Measurements from ENCODE around the gene NDST4.

The NDST4 gene

GRCh38 chr4:114890773-114891172, 222.6 kb downstream of the NDST4 start:
- TF ChIP-seq, protein P1, sequence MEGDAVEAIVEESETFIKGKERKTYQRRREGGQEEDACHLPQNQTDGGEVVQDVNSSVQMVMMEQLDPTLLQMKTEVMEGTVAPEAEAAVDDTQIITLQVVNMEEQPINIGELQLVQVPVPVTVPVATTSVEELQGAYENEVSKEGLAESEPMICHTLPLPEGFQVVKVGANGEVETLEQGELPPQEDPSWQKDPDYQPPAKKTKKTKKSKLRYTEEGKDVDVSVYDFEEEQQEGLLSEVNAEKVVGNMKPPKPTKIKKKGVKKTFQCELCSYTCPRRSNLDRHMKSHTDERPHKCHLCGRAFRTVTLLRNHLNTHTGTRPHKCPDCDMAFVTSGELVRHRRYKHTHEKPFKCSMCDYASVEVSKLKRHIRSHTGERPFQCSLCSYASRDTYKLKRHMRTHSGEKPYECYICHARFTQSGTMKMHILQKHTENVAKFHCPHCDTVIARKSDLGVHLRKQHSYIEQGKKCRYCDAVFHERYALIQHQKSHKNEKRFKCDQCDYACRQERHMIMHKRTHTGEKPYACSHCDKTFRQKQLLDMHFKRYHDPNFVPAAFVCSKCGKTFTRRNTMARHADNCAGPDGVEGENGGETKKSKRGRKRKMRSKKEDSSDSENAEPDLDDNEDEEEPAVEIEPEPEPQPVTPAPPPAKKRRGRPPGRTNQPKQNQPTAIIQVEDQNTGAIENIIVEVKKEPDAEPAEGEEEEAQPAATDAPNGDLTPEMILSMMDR (IDR thresholded peaks at IDR 0.05; ENCODE audit: low read depth, low read length, missing control alignments): no peak

DNA sequence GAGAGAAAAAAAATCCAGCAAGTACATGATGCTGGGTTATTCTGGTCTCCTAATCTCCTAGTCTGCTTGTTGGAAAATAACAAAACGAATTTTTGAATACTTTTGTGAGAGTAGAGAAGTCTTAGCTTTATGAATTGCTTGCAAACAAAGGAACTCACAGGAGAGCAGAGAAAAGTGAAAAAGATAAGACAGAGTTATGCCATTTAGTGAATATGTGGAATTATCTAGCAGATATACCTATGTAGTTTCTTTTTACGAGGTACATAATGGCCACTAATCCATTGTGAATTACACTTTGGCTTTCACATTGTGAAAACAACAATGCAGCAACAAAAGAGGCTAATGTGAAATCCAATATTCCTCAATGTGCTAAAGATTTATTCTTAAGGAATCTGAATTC, 226.7 kb downstream of the NDST4 start:
- Histone ChIP-seq H3K4me3 (ENCODE audit: low read depth, low read length) (no peak overlapping the region), H3K27me3 (replicated peaks) (no peaks in the 10 kb centered on the region), H3K27ac (no peak overlapping the region), H3K36me3 (replicated peaks) (no peaks in the 10 kb centered on the region)
- TF ChIP-seq, protein P1 (IDR thresholded peaks at IDR 0.05; ENCODE audit: low read depth, low read length, missing control alignments): no peak
- no peak for DNase-seq
- in situ Hi-C loops (cut with HindIII; ENCODE audit: low pct_ligation_motif_present, low sequenced_read_pairs): no loop called here

More at GRCh38 chr4:114890773-114891172, 222.6 kb downstream of the NDST4 start:
- Histone ChIP-seq H3K27me3 (replicated peaks) (no peaks in the 10 kb centered on the region), H3K36me3 (replicated peaks) (no peaks in the 10 kb centered on the region), H3K4me3 (ENCODE audit: low read depth, low read length) (no peak overlapping the region), H3K27ac (no peak overlapping the region)
- in situ Hi-C loops (cut with HindIII; ENCODE audit: low pct_ligation_motif_present, low sequenced_read_pairs): no loop called here
- no peak for DNase-seq

GRCh38 chr4:114883641-114884040, 229.8 kb downstream of the NDST4 start:
- H3K4me3 ChIP-seq (ENCODE audit: low read depth, low read length): no peak overlapping the region
- DNase-seq: no peak

DNA sequence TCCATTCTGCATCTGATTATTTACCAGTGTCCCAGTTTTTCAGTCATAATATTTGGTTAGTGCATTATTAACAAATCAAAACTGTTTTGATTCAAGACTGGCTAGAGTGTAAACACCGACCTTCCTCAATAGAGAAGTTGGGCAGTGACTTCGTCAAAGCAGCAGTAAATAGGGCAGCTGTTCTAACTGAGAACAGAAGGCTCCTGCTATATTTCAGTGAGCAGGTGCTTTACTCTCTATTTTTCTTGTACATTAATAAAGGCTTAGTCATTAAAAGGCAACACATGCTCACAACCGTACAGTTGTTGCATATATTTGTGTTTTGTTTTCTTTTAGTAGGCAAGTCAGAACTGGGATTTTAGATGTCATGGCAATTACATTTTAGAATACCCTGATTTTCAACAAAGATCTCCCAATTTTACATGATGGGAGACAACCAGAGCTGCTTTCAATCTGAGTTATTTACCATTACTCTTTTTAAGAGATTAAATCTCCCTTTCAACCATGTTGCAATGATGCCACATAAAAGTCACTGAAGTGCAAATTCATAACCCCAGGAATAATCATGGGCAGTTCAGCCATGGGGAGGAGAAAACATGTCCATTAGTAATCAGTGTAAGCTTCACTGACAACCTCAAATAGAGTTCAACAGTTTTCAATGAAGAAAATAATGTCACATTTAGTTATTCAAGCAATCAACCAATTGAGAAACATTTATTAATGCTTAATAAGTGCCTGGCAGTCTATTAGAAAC, 233.3 kb downstream of the NDST4 start:
- TF ChIP-seq, protein P1 (IDR thresholded peaks at IDR 0.05; ENCODE audit: low read depth, low read length, missing control alignments): no peak
- H3K27ac ChIP-seq: no peak overlapping the region
- H3K27me3 ChIP-seq (replicated peaks): no peaks in the 10 kb centered on the region
- in situ Hi-C loops (cut with HindIII; ENCODE audit: low pct_ligation_motif_present, low sequenced_read_pairs): no loop called here
- DNase-seq: no peak
- no peaks in the 10 kb centered on the region for H3K36me3 ChIP-seq (replicated peaks)
- H3K4me3 ChIP-seq (ENCODE audit: low read depth, low read length): no peak overlapping the region

More at GRCh38 chr4:114883641-114884040, 229.8 kb downstream of the NDST4 start:
- H3K36me3 ChIP-seq (replicated peaks): no peaks in the 10 kb centered on the region
- no peaks in the 10 kb centered on the region for H3K27me3 ChIP-seq (replicated peaks)
- in situ Hi-C loops (cut with HindIII; ENCODE audit: low pct_ligation_motif_present, low sequenced_read_pairs): no loop called here
- no peak overlapping the region for H3K27ac ChIP-seq
- TF ChIP-seq, protein P1 (IDR thresholded peaks at IDR 0.05; ENCODE audit: low read depth, low read length, missing control alignments): no peak

DNA sequence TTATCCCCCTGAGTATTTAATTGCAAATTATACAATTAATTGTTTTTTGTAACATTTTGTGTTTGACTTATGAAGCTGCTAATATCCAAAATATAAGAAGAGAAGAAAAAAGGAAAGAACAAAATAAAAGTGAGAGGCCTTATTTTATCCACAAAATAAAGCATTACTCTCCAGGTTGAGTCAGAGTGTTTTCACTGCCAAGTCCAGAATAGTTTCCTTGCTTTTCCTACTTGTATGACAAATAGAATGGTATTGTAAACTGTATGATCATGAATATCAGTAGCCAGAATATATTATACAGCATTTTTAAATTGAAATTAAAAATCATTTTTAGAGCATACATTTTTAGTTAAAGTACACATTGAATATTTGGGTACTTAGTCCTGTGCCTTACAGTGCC, 237.8 kb downstream of the NDST4 start:
- in situ Hi-C loops (cut with HindIII; ENCODE audit: low pct_ligation_motif_present, low sequenced_read_pairs): no loop called here
- Histone ChIP-seq H3K27ac (no peak overlapping the region), H3K36me3 (replicated peaks) (no peaks in the 10 kb centered on the region), H3K27me3 (replicated peaks) (no peaks in the 10 kb centered on the region), H3K4me3 (ENCODE audit: low read depth, low read length) (no peak overlapping the region)
- DNase-seq: no peak
- TF ChIP-seq, protein P1 (IDR thresholded peaks at IDR 0.05; ENCODE audit: low read depth, low read length, missing control alignments): no peak

DNA sequence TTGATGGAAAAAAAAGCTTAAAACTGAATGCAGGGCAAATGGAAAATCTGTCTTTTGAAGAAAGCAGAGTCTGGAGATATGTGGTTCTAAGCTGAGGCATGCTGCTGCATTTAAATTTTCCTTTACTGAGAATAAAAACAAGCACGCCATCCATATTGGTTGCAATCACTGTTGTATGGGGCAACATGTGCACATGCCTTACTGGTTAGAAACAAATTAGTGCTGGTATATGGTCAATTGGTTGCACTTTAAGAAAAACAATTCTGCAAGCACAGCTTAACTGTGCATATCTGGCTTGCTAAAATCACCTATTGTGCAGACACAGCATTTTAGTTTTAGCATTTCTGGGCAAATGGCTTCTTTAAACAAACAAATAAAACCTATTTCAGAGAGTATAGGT, 239.1 kb downstream of the NDST4 start:
- in situ Hi-C loops (cut with HindIII; ENCODE audit: low pct_ligation_motif_present, low sequenced_read_pairs): no loop called here

More for the DNA sequence above, 239.1 kb downstream of the NDST4 start:
- H3K4me3 ChIP-seq (ENCODE audit: low read depth, low read length): no peak overlapping the region
- DNase-seq: no peak
- TF ChIP-seq, protein P1 (IDR thresholded peaks at IDR 0.05; ENCODE audit: low read depth, low read length, missing control alignments): no peak
- H3K36me3 ChIP-seq (replicated peaks): no peaks in the 10 kb centered on the region
- H3K27ac ChIP-seq: no peak overlapping the region
- no peaks in the 10 kb centered on the region for H3K27me3 ChIP-seq (replicated peaks)
